Fibroblast of lung (primary cell): ENCODE results near the gene BCLAF1. TPM values are rescaled to one million over a fixed set of nuclear protein-coding genes. Genes with fewer than 3 reads are reported as not detected.
A peak's percentile ranks its signal among the peaks of the same experiment; 100 is the strongest.

ENCODE experiments used
- DNase-seq, 2 donors: peaks; one replicate each; pipeline versions ENCODE4 v3.0.0 to v3.0.0-alpha.2; 2010; ENCODE audit warnings: low read depth in 2 of 2
- H2AFZ ChIP-seq: 2 replicates; pipeline ENCODE4 v1.5.1; 2012; ENCODE audit warnings: low read length, control low read depth, inconsistent platforms
- H3K27ac ChIP-seq: 2 replicates; pipeline ENCODE4 v1.5.1; 2011; ENCODE audit warnings: low read length, control low read depth; ENCODE audit not compliant: insufficient read depth
- H3K27me3 ChIP-seq: 2 replicates; pipeline ENCODE4 v1.5.1; 2011; ENCODE audit warnings: mild to moderate bottlenecking, low read length; ENCODE audit not compliant: control insufficient read depth, insufficient read depth
- H3K36me3 ChIP-seq: 2 replicates; pipeline ENCODE4 v1.5.1; 2011; ENCODE audit warnings: low read length; ENCODE audit not compliant: control insufficient read depth, insufficient read depth
- H3K4me1 ChIP-seq: 2 replicates; pipeline ENCODE4 v1.5.1; 2011; ENCODE audit warnings: low read length; ENCODE audit not compliant: control insufficient read depth, insufficient read depth; ENCODE audit errors: extremely low read depth
- H3K4me2 ChIP-seq: 2 replicates; pipeline ENCODE4 v1.5.1; 2011; ENCODE audit warnings: low read length, control low read depth; ENCODE audit not compliant: insufficient read depth; ENCODE audit errors: extremely low read depth
- H3K4me3 ChIP-seq, 4 experiments: fragments of 200-600 bp in 1 of 4; sonication (generic) in 1 of 4; replicated peaks in 1 of 4; 2 replicates each; pipeline ENCODE4 v1.5.1; 2011 to 2016; ENCODE audit warnings: low read length in 4 of 4, low read depth in 3 of 4, mild to moderate bottlenecking in 3 of 4, control low read depth in 2 of 4, inconsistent platforms in 1 of 4, mixed read lengths in 1 of 4; ENCODE audit not compliant: insufficient read depth in 1 of 4; ENCODE audit errors: control extremely low read depth in 1 of 4
- H3K79me2 ChIP-seq: 2 replicates; pipeline ENCODE4 v1.5.1; 2012; ENCODE audit warnings: mild to moderate bottlenecking, low read length, inconsistent platforms; ENCODE audit not compliant: control insufficient read depth, insufficient read depth
- H3K9ac ChIP-seq: 2 replicates; pipeline ENCODE4 v1.5.1; 2011; ENCODE audit warnings: mild to moderate bottlenecking, low read length, control low read depth; ENCODE audit not compliant: insufficient read depth
- H3K9me3 ChIP-seq: 2 replicates; pipeline ENCODE4 v1.5.1; 2012; ENCODE audit warnings: low read depth, low read length; ENCODE audit not compliant: control insufficient read depth, insufficient read depth
- H4K20me1 ChIP-seq: 2 replicates; pipeline ENCODE4 v1.5.1; 2011; ENCODE audit warnings: low read length; ENCODE audit not compliant: control insufficient read depth, insufficient read depth; ENCODE audit errors: extremely low read depth
- EZH2 ChIP-seq: IDR thresholded peaks from 2 replicates; pipeline ENCODE4 v1.5.1; 2012; ENCODE audit warnings: low read length, control low read depth, mild to moderate bottlenecking; ENCODE audit errors: missing control alignments
- polyA plus RNA-seq, 2 donors: library from polyadenylated mRNA; depleted of rRNA in 1 of 2; stranded (reverse) in 1 of 2; unstranded in 1 of 2; fragments of >200 nt; gene quantifications; 2 replicates each; pipeline ENCODE4 v1.2.1, GENCODE V29; 2011 to 2012; ENCODE audit warnings: missing spikeins in 1 of 2
- total RNA-seq: library from RNA; depleted of rRNA; stranded (reverse); fragments of >200 nt; gene quantifications from 2 replicates; pipeline ENCODE4 v1.2.1, GENCODE V29; 2014
- TF ChIP-seq, protein P1 (sequence below), 2 donors: IDR thresholded peaks in 1 of 2; conservative IDR thresholded peaks in 1 of 2; 1 replicate in 1 of 2; 2 replicates in 1 of 2; pipeline ENCODE4 v1.5.1; 2011 to 2012; ENCODE audit warnings: low read length in 2 of 2, control low read depth in 1 of 2, inconsistent platforms in 1 of 2, low read depth in 1 of 2, mild to moderate bottlenecking in 1 of 2

Gene BCLAF1
- total and polyA plus RNA-seq, 2 donors (not counting 1 experiment from before 2014, with no cell fraction given) = 82.6 to 102 TPM

DNA sequence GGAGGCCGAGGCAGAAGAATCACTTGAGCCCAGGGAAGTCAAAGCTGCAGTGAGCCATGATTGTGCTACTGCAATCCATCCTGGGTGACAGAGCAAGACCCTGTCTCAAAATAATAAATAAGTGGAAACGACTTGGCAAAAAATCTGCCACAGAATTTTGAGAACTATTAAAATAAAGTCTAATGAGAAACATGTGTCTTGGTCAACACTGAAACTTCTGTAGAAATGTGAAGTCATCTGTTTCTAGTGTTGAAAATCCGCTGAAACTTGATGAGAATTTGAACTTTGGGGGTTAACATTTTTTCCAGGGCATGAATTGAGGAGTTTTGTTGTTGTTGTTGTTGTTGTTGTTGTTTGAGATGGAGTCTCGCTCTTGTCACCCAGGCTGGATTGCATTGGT, 29.0 kb upstream of the BCLAF1 start:
- Histone ChIP-seq H3K36me3 (no peaks in the 10 kb centered on the region), H3K9me3 (no peaks in the 10 kb centered on the region), H3K4me3 (no peak overlapping the region), H3K4me1 (no peaks in the 10 kb centered on the region), H3K79me2 (no peaks in the 10 kb centered on the region), H3K27me3 (no peaks in the 10 kb centered on the region), H2AFZ (no peak overlapping the region), H3K27ac (no peak overlapping the region), H4K20me1 (no peaks in the 10 kb centered on the region), H3K9ac (no peak overlapping the region), H3K4me2 (no peak overlapping the region)
- no peak for DNase-seq
- TF ChIP-seq EZH2 = no peak
- TF ChIP-seq, protein P1, sequence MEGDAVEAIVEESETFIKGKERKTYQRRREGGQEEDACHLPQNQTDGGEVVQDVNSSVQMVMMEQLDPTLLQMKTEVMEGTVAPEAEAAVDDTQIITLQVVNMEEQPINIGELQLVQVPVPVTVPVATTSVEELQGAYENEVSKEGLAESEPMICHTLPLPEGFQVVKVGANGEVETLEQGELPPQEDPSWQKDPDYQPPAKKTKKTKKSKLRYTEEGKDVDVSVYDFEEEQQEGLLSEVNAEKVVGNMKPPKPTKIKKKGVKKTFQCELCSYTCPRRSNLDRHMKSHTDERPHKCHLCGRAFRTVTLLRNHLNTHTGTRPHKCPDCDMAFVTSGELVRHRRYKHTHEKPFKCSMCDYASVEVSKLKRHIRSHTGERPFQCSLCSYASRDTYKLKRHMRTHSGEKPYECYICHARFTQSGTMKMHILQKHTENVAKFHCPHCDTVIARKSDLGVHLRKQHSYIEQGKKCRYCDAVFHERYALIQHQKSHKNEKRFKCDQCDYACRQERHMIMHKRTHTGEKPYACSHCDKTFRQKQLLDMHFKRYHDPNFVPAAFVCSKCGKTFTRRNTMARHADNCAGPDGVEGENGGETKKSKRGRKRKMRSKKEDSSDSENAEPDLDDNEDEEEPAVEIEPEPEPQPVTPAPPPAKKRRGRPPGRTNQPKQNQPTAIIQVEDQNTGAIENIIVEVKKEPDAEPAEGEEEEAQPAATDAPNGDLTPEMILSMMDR (conservative IDR thresholded peaks at IDR 0.05 in 1 of 2, IDR thresholded peaks at IDR 0.05 in 1 of 2; ENCODE audit: low read depth in 1 of 2, low read length in 2 of 2) = no peak

DNA sequence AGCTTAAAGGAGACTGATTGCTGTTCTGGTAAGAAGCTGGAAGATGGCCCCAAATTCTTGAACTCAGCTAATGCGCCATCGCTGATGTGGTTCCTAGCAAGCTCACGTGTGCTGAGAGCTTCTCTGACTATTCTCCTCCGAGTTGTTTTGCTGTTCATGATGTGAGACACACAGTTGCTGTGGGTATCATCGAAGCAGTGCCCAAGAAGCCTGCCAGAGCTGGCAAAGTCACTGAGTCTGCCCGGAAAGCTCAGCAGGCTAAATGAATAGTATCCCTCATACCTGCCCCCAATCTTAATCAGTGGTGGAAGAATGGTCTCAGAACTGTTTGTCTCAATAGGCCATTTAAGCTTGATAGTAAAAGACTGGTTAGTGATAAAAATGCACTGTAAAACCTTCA, 28.3 kb upstream of the BCLAF1 start:
- peak overlapping the region; percentile 22 for H2AFZ ChIP-seq
- TF ChIP-seq, protein P1 (conservative IDR thresholded peaks at IDR 0.05 in 1 of 2, IDR thresholded peaks at IDR 0.05 in 1 of 2; ENCODE audit: low read depth in 1 of 2, low read length in 2 of 2) = no peak
- TF ChIP-seq EZH2 = no peak
- no peak overlapping the region for H3K27ac ChIP-seq
- no peak for DNase-seq
- no peaks in the 10 kb centered on the region for H3K27me3 ChIP-seq
- no peaks in the 10 kb centered on the region for H4K20me1 ChIP-seq
- no peak overlapping the region for H3K9ac ChIP-seq
- no peak overlapping the region for H3K4me3 ChIP-seq
- no peaks in the 10 kb centered on the region for H3K4me1 ChIP-seq
- no peaks in the 10 kb centered on the region for H3K36me3 ChIP-seq
- no peak overlapping the region for H3K4me2 ChIP-seq
- H3K9me3 ChIP-seq = no peaks in the 10 kb centered on the region
- H3K79me2 ChIP-seq = no peaks in the 10 kb centered on the region

DNA sequence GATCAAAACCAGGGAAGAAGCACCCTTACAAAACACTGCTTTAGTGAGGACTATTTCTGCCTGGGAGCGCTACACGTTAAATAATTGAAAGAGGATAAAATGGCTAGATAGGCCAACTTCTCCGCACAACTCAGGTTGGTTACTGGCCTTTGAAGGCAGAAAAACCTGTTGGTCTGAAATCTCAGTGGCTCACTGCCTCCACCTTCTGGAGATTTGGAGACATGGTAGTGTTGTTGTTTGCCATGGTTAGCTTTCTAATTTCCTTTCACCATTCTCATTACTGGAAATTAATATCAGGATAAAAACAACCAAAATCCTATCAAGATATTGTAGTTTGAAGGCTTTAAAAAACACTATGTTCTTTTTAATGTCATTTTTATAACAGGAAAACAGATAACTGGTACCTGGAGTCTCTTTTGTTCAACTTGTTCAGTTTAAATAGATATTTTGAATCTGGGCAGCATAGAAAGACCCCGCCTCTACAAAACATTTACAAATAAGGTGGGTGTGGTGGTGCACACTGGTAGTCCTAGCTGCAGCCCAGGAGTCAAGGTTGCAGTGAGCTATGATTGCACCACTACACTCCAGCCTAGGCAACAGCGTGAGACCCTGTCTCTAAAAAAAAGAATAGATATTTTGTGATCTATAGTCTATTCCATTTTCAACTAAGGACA, 27.5 kb upstream of the BCLAF1 start:
- TF ChIP-seq EZH2 = no peak
- TF ChIP-seq, protein P1 (conservative IDR thresholded peaks at IDR 0.05 in 1 of 2, IDR thresholded peaks at IDR 0.05 in 1 of 2; ENCODE audit: low read depth in 1 of 2, low read length in 2 of 2) = peak; percentile 88 to 92
- Histone ChIP-seq H2AFZ (no peak overlapping the region), H3K27me3 (no peaks in the 10 kb centered on the region), H3K4me2 (no peak overlapping the region), H3K9ac (no peak overlapping the region), H4K20me1 (no peaks in the 10 kb centered on the region), H3K4me1 (no peaks in the 10 kb centered on the region), H3K9me3 (no peaks in the 10 kb centered on the region), H3K79me2 (no peaks in the 10 kb centered on the region), H3K27ac (no peak overlapping the region), H3K36me3 (no peaks in the 10 kb centered on the region), H3K4me3 (no peak overlapping the region)
- peak; percentile 49 to 80 for DNase-seq
